ENCODE measurements around the gene CCBE1. TPM values are rescaled to one million over a fixed set of nuclear protein-coding genes. Genes with fewer than 3 reads are reported as not detected.

Gene CCBE1
- total RNA-seq, 3 donors from 2014 or later = 0.18 TPM; not detected in 2

DNA sequence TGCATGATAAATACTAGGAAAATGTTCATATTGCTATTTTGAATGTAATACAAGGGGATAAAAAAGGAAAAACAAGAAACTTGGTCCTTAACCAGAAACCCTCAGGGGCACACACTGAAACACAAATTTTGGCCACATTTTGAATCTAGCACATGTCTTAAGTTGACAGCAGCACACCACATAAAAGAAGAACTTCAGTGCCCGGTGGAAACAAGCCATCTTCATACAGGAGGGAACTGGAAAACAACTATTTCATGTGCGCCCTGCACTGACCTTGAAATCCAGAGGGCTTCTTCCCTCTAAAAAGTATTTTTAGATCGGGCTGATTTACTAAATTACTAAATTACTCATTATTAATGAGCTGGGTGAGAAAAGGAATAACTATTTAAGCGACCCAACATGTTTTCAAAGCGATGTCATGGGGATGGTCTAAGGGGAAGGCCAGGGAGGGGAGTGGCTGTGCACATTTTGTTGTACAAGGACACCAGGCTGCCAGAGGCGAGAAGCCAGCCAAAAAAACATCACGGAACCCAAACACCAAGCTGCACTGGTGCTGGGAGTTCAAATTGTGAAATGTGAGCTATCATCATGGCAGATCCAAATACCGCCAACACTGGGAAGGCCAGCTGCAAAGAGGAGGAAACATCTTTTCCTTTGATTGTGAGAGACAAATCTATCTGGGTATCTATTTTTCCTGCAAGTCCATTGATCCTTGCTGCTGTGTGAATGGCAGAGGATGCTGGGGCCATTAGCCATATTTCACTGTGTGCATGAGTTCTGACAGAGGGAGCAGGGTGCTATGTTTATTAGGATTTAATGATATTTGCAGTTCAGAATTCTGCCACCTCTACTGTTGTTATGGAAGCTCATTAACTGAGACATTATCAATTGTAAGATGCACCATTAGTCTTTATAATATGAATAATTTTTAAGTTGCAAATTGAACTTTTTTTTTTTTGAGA lies 187.5 kb downstream of the CCBE1 start:
- H3K27me3 Mint-ChIP-seq (ENCODE audit: low read depth) = peaks cover 25% of the 10 kb centered on the region
- no peak overlapping the region for H3K4me3 Mint-ChIP-seq
- no peak for DNase-seq
- no peaks in the 10 kb centered on the region for H3K4me1 Mint-ChIP-seq (ENCODE audit: low read depth)
- no peaks in the 10 kb centered on the region for H3K36me3 Mint-ChIP-seq (ENCODE audit: insufficient read depth)
- H3K9me3 Mint-ChIP-seq = no peaks in the 10 kb centered on the region
- no peak for ATAC-seq

DNA sequence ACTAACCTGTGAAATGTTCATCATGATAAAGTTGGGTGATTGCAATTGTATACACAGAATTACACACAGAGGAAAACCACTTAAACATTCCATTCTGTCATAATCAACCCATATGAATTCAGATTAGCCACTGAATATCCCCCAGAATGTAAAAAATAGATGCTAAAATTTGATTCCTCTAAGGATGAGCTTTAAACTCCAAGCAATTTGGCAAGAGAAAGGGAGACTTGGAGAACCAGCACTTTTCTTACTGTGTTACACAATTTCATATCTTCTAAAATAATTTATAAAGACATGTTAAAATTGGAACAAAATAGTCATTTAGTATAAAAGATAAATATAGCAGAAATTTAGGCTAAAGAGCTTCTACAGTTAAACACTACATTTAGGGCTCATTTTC lies 191.9 kb downstream of the CCBE1 start:
- H3K36me3 Mint-ChIP-seq (ENCODE audit: insufficient read depth) = no peaks in the 10 kb centered on the region
- ATAC-seq (no peak), DNase-seq (no peak)
- no peak overlapping the region for H3K4me3 Mint-ChIP-seq
- H3K4me1 Mint-ChIP-seq (ENCODE audit: low read depth) = no peaks in the 10 kb centered on the region
- peaks cover 11% of the 10 kb centered on the region for H3K27me3 Mint-ChIP-seq (ENCODE audit: low read depth)
- no peaks in the 10 kb centered on the region for H3K9me3 Mint-ChIP-seq

DNA sequence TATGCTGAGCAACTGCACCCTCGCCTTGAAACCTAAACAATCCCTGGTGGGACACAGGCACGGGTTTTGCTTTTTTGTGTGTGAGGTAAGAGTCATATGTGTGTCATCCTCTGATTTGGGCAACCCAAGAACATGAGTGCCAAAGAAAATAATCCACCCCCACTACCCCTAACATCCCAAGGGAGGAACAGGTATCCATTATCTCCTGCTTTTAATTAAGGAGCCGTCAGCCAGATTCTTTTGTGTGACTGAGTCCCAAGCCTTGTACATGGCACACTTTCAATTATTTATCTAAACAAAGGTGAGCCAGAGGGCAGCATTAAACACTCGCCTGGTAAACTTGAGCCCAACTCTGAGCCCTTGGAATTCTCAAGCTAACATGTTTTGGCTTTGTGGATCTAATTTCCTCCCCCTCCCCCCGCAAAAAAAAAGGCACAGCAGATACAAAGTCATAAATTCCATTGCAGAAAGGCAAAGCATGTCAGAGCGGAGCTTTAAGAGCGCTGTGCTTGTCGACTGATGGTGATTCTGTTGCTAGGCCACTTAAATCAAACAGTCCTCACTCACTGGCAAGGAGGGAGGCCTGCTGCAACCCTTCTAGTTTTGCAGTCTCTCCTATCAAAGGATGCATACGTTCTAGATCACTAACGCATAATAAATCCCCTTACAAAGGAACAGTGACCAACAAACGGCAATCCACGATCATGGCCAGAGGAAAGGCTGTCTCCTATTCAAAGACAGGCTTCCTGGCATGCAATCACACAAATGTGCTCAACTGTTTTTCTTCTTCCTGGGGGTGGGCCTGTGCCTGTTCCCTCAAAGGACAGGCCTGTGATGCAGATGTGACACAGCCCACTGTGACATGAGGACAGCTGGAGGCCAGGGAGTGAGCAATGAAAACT lies 194.7 kb downstream of the CCBE1 start:
- no peak for DNase-seq
- no peak for ATAC-seq
- peaks cover 8% of the 10 kb centered on the region for H3K9me3 Mint-ChIP-seq
- peaks cover 5% of the 10 kb centered on the region for H3K27me3 Mint-ChIP-seq (ENCODE audit: low read depth)
- H3K4me3 Mint-ChIP-seq = no peak overlapping the region
- H3K36me3 Mint-ChIP-seq (ENCODE audit: insufficient read depth) = no peaks in the 10 kb centered on the region
- H3K4me1 Mint-ChIP-seq (ENCODE audit: low read depth) = no peaks in the 10 kb centered on the region

DNA sequence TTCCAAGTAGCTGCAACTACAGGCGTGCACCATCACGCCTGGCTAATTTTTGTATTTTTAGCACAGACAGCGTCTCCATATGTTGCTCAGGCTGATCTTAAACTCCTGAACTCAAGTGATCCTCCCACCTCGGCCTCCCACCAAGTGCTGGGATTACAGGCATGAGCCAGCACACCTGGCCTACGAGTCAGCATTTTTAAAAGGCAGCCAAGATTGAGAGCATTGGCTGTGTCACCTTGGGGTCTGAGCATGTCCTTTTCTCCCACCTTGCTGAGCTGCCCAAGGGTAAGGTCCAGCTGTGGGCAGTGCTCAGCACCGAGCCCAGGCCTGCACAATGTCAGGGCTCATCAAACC lies 195.3 kb downstream of the CCBE1 start:
- no peaks in the 10 kb centered on the region for H3K4me1 Mint-ChIP-seq (ENCODE audit: low read depth)
- peaks cover 8% of the 10 kb centered on the region for H3K9me3 Mint-ChIP-seq
- ATAC-seq (no peak), DNase-seq (no peak)
- H3K27me3 Mint-ChIP-seq (ENCODE audit: low read depth) = peaks cover 5% of the 10 kb centered on the region
- no peak overlapping the region for H3K4me3 Mint-ChIP-seq
- no peaks in the 10 kb centered on the region for H3K36me3 Mint-ChIP-seq (ENCODE audit: insufficient read depth)

DNA sequence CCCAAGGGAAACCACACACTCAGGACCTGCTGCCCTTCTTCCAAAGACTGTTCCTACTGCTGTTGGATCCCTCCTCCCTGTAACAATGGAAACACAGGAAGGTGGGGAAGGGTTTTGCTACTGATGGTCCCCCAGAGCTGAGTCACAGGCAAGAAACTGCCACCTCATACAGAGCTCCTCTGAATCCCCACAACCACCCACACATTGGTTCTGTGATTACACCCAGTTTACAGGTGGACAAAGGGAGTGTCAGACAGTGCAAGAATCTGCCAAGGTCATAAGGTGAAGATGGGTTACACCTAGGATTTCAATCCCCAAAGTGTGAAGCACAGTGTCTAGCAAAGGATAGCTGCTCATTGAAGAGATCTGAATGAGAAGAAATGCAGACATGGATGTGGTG lies 196.5 kb downstream of the CCBE1 start:
- Mint-ChIP-seq H3K9me3 (peaks cover 8% of the 10 kb centered on the region), H3K4me3 (no peak overlapping the region), H3K4me1 (ENCODE audit: low read depth) (no peaks in the 10 kb centered on the region), H3K27me3 (ENCODE audit: low read depth) (peaks cover 5% of the 10 kb centered on the region), H3K36me3 (ENCODE audit: insufficient read depth) (no peaks in the 10 kb centered on the region)
- ATAC-seq = no peak
- DNase-seq = no peak

DNA sequence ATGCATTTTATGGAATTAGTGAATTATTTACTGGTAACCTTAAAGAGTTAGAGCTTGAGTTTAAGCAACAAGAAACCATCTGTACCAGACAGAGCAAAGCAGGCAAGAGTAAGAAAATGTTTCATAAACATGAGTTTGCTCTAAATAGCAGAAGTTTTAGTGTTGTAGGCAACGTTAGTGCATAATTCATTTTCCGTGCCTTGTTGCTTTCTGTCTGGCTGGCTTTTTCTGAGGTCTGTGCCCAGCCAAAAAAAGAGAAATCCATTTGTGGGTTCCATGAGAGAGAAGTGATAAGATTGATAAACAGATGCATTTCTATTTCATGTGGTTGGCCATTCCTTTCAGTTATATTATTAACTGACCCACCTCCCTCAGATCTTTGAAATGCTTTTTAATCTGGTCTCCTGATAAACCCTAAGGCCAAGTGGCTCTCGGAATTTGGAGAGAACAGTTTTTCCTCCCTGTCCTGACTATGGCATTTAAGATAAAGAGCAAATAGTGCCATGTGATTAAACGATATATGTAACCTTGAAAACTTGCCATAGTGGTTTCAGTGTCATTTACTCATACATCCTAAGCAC lies 198.6 kb downstream of the CCBE1 start:
- no peaks in the 10 kb centered on the region for H3K36me3 Mint-ChIP-seq (ENCODE audit: insufficient read depth)
- peaks cover 8% of the 10 kb centered on the region for H3K9me3 Mint-ChIP-seq
- H3K4me3 Mint-ChIP-seq = no peak overlapping the region
- no peaks in the 10 kb centered on the region for H3K4me1 Mint-ChIP-seq (ENCODE audit: low read depth)
- DNase-seq (no peak), ATAC-seq (no peak)
- H3K27me3 Mint-ChIP-seq (ENCODE audit: low read depth) = peaks cover 5% of the 10 kb centered on the region

DNA sequence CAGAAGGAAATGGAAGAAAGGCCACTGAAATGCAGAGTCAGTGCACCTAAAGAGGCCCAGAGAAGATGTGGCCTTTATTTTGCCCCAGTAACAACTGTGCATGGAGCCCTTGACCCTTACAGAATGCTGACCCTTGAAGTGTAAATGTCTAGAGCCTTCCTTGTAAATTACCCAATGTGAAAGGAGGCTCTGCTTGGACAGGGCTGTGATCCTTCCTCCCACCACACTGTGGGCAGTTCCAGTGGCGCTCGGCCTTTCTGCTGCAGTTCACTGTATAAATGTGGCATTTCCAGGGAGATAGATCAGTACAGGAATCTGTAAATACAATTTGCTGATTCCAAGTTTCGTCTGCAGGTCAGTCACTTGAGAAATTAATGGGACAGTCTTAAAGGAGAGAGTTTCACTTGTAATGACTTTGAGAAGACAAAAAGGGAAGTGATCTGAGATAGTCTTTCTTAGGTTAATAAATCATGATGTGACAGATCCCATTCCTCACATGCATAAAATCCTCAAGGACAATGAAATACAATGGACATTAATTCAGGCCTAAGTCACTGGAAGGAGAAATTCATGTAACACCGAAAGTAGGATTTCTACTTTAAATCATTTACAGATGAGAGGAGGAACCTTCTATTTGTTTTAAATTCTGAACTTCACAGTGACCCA lies 204.3 kb downstream of the CCBE1 start:
- Mint-ChIP-seq H3K4me1 (ENCODE audit: low read depth) (no peaks in the 10 kb centered on the region), H3K4me3 (no peak overlapping the region), H3K9me3 (no peaks in the 10 kb centered on the region), H3K27me3 (ENCODE audit: low read depth) (no peaks in the 10 kb centered on the region), H3K36me3 (ENCODE audit: insufficient read depth) (no peaks in the 10 kb centered on the region)
- DNase-seq (no peak), ATAC-seq (no peak)

DNA sequence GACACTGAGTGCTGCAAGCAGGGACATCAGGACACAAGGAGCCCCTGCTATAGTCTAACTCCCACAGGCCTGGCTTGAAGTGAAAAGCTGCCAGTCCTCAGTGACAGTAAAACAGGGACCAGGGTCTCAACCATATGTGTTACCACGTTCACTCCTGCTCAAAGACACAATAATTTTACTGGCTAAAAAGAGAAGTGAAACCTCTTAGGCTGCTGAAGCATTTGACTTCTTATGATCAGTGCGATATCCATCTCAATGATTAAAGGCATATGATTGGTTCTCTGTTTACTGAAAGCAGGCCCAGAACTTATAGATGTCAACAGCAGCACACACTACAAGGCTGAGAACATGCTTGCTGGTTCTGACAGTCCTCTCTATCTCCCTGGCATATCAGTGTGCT lies 208.3 kb downstream of the CCBE1 start:
- H3K4me1 Mint-ChIP-seq (ENCODE audit: low read depth) = no peaks in the 10 kb centered on the region
- ATAC-seq (no peak), DNase-seq (no peak)
- H3K4me3 Mint-ChIP-seq = no peak overlapping the region
- H3K36me3 Mint-ChIP-seq (ENCODE audit: insufficient read depth) = no peaks in the 10 kb centered on the region
- H3K27me3 Mint-ChIP-seq (ENCODE audit: low read depth) = peaks cover 3% of the 10 kb centered on the region
- no peaks in the 10 kb centered on the region for H3K9me3 Mint-ChIP-seq

DNA sequence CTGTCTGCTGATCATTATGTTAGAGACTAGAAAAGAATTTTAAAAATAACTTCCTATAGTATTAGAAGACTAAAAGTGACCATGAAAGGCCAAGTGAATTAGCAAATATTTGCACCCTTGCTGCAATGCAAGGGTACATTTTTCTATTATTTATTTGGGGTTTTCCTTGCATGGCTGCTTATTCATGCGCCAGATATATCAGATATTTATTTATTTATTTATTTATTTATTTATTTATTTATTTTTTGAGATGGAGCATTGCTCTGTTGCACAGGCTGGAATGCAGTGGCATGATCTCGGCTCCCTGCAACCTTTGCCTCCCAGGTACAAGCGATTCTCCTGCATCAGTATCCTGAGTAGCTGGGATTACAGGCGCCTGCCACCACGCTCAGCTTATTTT lies 211.8 kb downstream of the CCBE1 start:
- Mint-ChIP-seq H3K4me1 (ENCODE audit: low read depth) (no peaks in the 10 kb centered on the region), H3K9me3 (no peaks in the 10 kb centered on the region), H3K36me3 (ENCODE audit: insufficient read depth) (no peaks in the 10 kb centered on the region), H3K4me3 (no peak overlapping the region), H3K27me3 (ENCODE audit: low read depth) (peaks cover 12% of the 10 kb centered on the region)
- ATAC-seq (no peak), DNase-seq (no peak)

DNA sequence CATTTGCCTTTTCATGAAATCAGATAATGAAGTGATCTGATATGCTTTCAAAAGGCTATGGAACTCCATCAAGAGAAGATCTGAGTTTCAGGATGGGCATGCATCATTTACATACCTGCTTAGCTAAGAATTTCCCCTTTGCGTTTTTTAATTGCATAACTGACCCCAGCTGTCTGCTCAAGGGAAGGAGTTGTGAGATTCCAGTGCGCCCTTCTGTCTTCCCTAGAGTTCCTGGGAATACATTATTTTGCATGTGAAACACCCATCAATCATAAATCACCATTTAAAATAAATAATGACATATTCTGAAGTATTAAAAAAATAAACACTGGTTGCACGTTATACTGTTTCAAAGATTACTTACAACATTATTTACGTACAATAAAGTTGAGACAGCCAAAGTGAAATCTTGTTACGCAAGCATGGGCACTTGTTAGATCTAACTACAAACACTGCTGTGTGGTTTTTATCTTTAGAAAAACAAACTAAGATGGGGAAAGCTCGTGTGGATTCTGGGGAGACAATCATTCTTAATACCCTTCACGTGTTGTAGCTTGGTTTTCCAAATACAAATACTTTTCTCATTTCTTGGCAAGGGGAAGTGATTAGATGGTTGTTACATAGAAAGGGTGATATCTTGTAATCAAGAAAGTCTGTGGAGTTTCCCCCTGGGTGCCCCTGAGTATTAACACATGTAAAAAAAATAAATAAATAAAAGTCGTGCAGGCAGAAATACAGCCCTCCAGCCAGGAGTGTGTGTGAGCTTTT lies 212.5 kb downstream of the CCBE1 start:
- H3K27me3 Mint-ChIP-seq (ENCODE audit: low read depth) = peaks cover 12% of the 10 kb centered on the region
- H3K4me3 Mint-ChIP-seq = no peak overlapping the region
- H3K4me1 Mint-ChIP-seq (ENCODE audit: low read depth) = no peaks in the 10 kb centered on the region
- H3K36me3 Mint-ChIP-seq (ENCODE audit: insufficient read depth) = no peaks in the 10 kb centered on the region
- H3K9me3 Mint-ChIP-seq = no peaks in the 10 kb centered on the region
- no peak for ATAC-seq
- no peak for DNase-seq

DNA sequence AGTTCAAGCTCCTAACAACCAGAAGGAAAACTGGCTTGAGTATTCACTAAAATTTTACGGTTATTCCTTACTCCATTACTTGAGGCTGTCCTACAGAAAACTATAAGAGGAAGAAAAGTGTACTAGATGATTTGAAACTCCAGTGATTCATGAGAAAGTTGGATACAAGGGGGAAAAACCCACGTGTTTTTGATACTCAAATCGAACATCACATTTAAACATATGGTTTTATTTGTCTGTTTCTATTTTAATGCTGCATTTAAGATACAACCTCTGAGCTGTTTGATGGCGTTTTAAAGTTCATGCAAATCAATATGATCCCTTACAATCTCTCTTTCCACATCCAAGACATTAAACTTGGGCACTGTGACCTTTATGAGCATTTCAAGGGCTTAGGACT lies 213.1 kb downstream of the CCBE1 start:
- Mint-ChIP-seq H3K36me3 (ENCODE audit: insufficient read depth) (no peaks in the 10 kb centered on the region), H3K9me3 (no peaks in the 10 kb centered on the region), H3K4me1 (ENCODE audit: low read depth) (no peaks in the 10 kb centered on the region), H3K4me3 (no peak overlapping the region), H3K27me3 (ENCODE audit: low read depth) (peaks cover 12% of the 10 kb centered on the region)
- ATAC-seq = no peak
- no peak for DNase-seq

DNA sequence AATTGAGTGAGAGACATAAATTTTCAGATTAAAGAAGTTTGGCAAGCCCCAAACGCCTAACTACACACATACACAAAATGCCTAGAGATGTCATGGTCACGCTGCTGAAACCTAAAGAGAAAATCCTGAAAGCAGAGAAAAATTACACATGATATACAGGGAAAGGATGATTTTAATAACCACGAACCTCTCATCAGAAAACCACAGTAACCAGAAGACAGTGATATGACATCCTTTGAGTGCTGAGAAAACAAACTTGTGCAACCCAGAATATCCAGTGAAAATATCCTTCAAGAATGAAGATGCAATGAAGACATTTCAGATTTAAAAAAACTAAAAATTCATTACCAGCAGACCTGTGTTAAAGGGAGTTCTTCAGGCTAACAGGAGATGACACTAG lies 215.8 kb downstream of the CCBE1 start:
- Mint-ChIP-seq H3K9me3 (no peaks in the 10 kb centered on the region), H3K36me3 (ENCODE audit: insufficient read depth) (no peaks in the 10 kb centered on the region), H3K27me3 (ENCODE audit: low read depth) (peaks cover 12% of the 10 kb centered on the region), H3K4me3 (no peak overlapping the region), H3K4me1 (ENCODE audit: low read depth) (no peaks in the 10 kb centered on the region)
- DNase-seq (no peak), ATAC-seq (no peak)

DNA sequence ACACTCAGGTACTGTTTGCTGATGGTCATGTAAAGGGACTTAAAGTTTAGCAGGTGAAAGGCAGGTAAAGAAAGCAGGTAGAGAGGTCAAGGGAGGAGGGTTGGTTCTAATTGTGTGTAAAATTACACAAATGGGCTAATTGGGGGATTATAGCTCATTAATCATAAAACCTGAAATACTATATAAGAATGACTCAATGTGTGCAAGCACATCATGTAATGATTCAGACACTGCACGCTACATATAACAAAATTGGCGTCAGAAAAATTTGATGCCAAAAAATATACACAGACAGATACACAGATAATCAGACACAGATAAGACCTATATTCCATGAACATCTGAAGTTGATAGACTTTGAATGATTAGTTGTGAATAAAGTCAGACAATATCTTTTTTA lies 217.4 kb downstream of the CCBE1 start:
- Mint-ChIP-seq H3K36me3 (ENCODE audit: insufficient read depth) (no peaks in the 10 kb centered on the region), H3K4me3 (no peak overlapping the region), H3K9me3 (peaks cover 4% of the 10 kb centered on the region), H3K4me1 (ENCODE audit: low read depth) (no peaks in the 10 kb centered on the region), H3K27me3 (ENCODE audit: low read depth) (peaks cover 17% of the 10 kb centered on the region)
- DNase-seq (no peak), ATAC-seq (no peak)
